K562 (cell line): ENCODE results near the gene RNF11. TPM values are rescaled to one million over a fixed set of nuclear protein-coding genes. Genes with fewer than 3 reads are reported as not detected.
A peak's percentile ranks its signal among the peaks of the same experiment; 100 is the strongest.

ENCODE experiments used
- CHD4 ChIP-seq: fragments of 200-600 bp; sonication (generic); IDR thresholded peaks from 3 replicates; pipeline ENCODE4 v1.6.1; 2012; ENCODE audit warnings: low read depth, mild to moderate bottlenecking, mixed read lengths, low read length, inconsistent platforms; ENCODE audit not compliant: insufficient read depth, insufficient replicate concordance, poor library complexity, severe bottlenecking
- ELK3 ChIP-seq: fragments of 450-650 bp; formaldehyde crosslinking; IDR thresholded peaks from 2 replicates; pipeline ENCODE4 v1.4.0; 2020; ENCODE audit warnings: mild to moderate bottlenecking
- ETS1 ChIP-seq: conservative IDR thresholded peaks from 2 replicates; pipeline ENCODE4 v1.6.1; 2011; ENCODE audit warnings: low read depth, mild to moderate bottlenecking, low read length; ENCODE audit not compliant: control insufficient read depth
- ETS2 ChIP-seq: IDR thresholded peaks from 2 replicates; pipeline ENCODE4 v1.6.1; 2016; ENCODE audit warnings: borderline replicate concordance, missing genetic modification characterization, mild to moderate bottlenecking, moderate library complexity, missing compliant biosample characterization; ENCODE audit not compliant: poor library complexity, severe bottlenecking
- HMBOX1 ChIP-seq: sonication (generic); IDR thresholded peaks from 2 replicates; pipeline ENCODE4 v1.6.1; 2016
- PCBP1 ChIP-seq: fragments of 200-400 bp; formaldehyde crosslinking; IDR thresholded peaks from 2 replicates; pipeline ENCODE4 v1.6.1; 2018; ENCODE audit warnings: mild to moderate bottlenecking, low read depth, low read length; ENCODE audit not compliant: poor library complexity, severe bottlenecking
- RUNX1 ChIP-seq: sonication (generic); IDR thresholded peaks from 2 replicates; pipeline ENCODE4 v1.6.1; 2016; ENCODE audit warnings: antibody characterized with exemption, low read depth
- SREBF2 ChIP-seq: sonication (generic); formaldehyde crosslinking; IDR thresholded peaks from 2 replicates; pipeline ENCODE4 v1.4.0; 2020; ENCODE audit warnings: mild to moderate bottlenecking, missing genetic modification reagents
- TEAD2 ChIP-seq: fragments of 450-650 bp; IDR thresholded peaks from 2 replicates; pipeline ENCODE4 v1.6.1; 2016; ENCODE audit warnings: missing genetic modification characterization, control low read depth, missing compliant biosample characterization
- TEAD4 ChIP-seq, 2 experiments: sonication (generic) in 1 of 2; formaldehyde crosslinking in 1 of 2; IDR thresholded peaks; 2 replicates each; pipeline versions ENCODE4 v1.6.1 to v1.8.0; 2012 to 2022; ENCODE audit warnings: borderline replicate concordance in 1 of 2, inconsistent platforms in 1 of 2, low read length in 1 of 2, mild to moderate bottlenecking in 1 of 2, missing genetic modification reagents in 1 of 2
- ZEB2 ChIP-seq: fragments of 450-650 bp; IDR thresholded peaks from 2 replicates; pipeline ENCODE4 v1.6.1; 2016
- ZNF263 ChIP-seq: sonication (generic); formaldehyde crosslinking; IDR thresholded peaks from 2 replicates; pipeline ENCODE4 v1.8.0; 2022; ENCODE audit warnings: mild to moderate bottlenecking, missing genetic modification reagents, borderline replicate concordance
- polyA plus RNA-seq, 8 experiments: library from polyadenylated mRNA; depleted of rRNA in 4 of 8; stranded (reverse) in 5 of 8; unstranded in 3 of 8; fragments of >200 nt; fragmentation: Nextera tagmentation in 2 of 8; fragmentation: Illumina TruSeq in 1 of 8; extraction: Ambion mirVana in 2 of 8; extraction: Trizol in 1 of 8; gene quantifications; 2 replicates each; pipeline versions ENCODE4 v1.2.1 to v1.2.3, GENCODE V29; 2011 to 2014; ENCODE audit warnings: inconsistent platforms in 1 of 8, missing spikeins in 1 of 8
- total RNA-seq, 7 experiments: library from RNA; depleted of rRNA in 6 of 7; stranded (reverse); fragments of >200 nt in 6 of 7; fragmentation: Illumina TruSeq in 2 of 7; extraction: Trizol in 2 of 7; gene quantifications; 2 replicates each; pipeline versions ENCODE4 v1.2.1 to v1.2.3, GENCODE V29; 2011 to 2021; ENCODE audit warnings: low replicate concordance in 1 of 7

RNF11 gene
- total and polyA plus RNA-seq, 9 of the 15 experiments (the other 6 are each of a cell fraction or from before 2014, with no cell fraction given) = 5.7 to 34.3 (median 23.1) TPM

GRCh38 chr1:51280321-51280978 is 44.4 kb downstream of the RNF11 start (continued):
- TF ChIP-seq ETS1 (no peak), TEAD4 (IDR thresholded peaks at IDR 0.05; ENCODE audit: low read length) (peak; percentile 40; the same call in 1 of the 2 replicates), TEAD4 (CRISPR knock-in tag; IDR thresholded peaks at IDR 0.05; ENCODE audit: borderline replicate concordance) (no peak; the same call in 1 of the 2 replicates), HMBOX1 (no peak), TEAD2 (tag) (no peak), PCBP1 (no peak), ZEB2 (no peak), ZNF263 (no peak), CHD4 (no peak), ELK3 (CRISPR knock-in tag) (no peak), ETS2 (tag) (no peak), RUNX1 (no peak), SREBF2 (CRISPR knock-in tag) (no peak)
- TF ChIP-seq, all 486 proteins: peak for 21
